ENCODE results near the gene CACNA1G.

Gene CACNA1G

GRCh38 chr17:50549256-50549941 lies 11.1 kb upstream of the CACNA1G start:
- DNase-seq: no peak

GRCh38 chr17:50549969-50550368 lies 10.5 kb upstream of the CACNA1G start:
- DNase-seq: no peak

GRCh38 chr17:50550661-50551432 lies 9.7 kb upstream of the CACNA1G start:
- DNase-seq: no peak

GRCh38 chr17:50551433-50551815 lies 9.1 kb upstream of the CACNA1G start:
- DNase-seq: no peak

- DNase-seq: no peak
These were observed 8.6 kb upstream of the CACNA1G start for GRCh38 chr17:50551884-50552283.

- DNase-seq: no peak
These were observed 6.3 kb upstream of the CACNA1G start for GRCh38 chr17:50554201-50554600.

- no peak for DNase-seq
These were observed 3.7 kb upstream of the CACNA1G start for GRCh38 chr17:50556803-50557202.

GRCh38 chr17:50557630-50558029 lies 2.9 kb upstream of the CACNA1G start:
- no peak for DNase-seq

- no peak for DNase-seq
These were observed 2.4 kb upstream of the CACNA1G start for GRCh38 chr17:50558091-50558490.

- no peak for DNase-seq
These were observed 2.0 kb upstream of the CACNA1G start for GRCh38 chr17:50558581-50558940.

GRCh38 chr17:50558941-50559614 lies 1.4 kb upstream of the CACNA1G start:
- no peak for DNase-seq

- no peak for DNase-seq
These were observed 786 bp upstream of the CACNA1G start for GRCh38 chr17:50559674-50560184.

GRCh38 chr17:50560931-50561745 lies 623 bp downstream of the CACNA1G start:
- no peak for DNase-seq

- DNase-seq: no peak
These were observed 1.2 kb downstream of the CACNA1G start for GRCh38 chr17:50561746-50562141.

- DNase-seq: no peak
These were observed 2.0 kb downstream of the CACNA1G start for GRCh38 chr17:50562242-50563091.

- no peak for DNase-seq
These were observed 2.6 kb downstream of the CACNA1G start for GRCh38 chr17:50563092-50563511.

GRCh38 chr17:50564916-50565315 lies 4.4 kb downstream of the CACNA1G start:
- no peak for DNase-seq

GRCh38 chr17:50565402-50566350 lies 5.2 kb downstream of the CACNA1G start:
- no peak for DNase-seq

- no peak for DNase-seq
These were observed 6.4 kb downstream of the CACNA1G start for GRCh38 chr17:50566886-50567285.

GRCh38 chr17:50568659-50569058 lies 8.1 kb downstream of the CACNA1G start:
- DNase-seq: no peak

GRCh38 chr17:50569592-50569991 lies 9.1 kb downstream of the CACNA1G start:
- no peak for DNase-seq

All from activated CD4-positive, CD25-positive, alpha-beta regulatory T cell (primary cell).